Sigmoid colon (tissue), 4 donors: ENCODE results near the gene S100P.

Experiments
- EP300 ChIP-seq, 4 donors: sonication (generic); formaldehyde crosslinking; IDR thresholded peaks; one replicate each; pipeline ENCODE4 v1.6.1; 2017; ENCODE audit warnings: antibody characterized with exemption in 4 of 4
- TF ChIP-seq, protein P1 (sequence below), 4 experiments: fragments of 450-650 bp in 3 of 4; fragments of 200-600 bp in 1 of 4; IDR thresholded peaks; one replicate each; pipeline ENCODE4 v1.5.1; 2016 to 2019; ENCODE audit warnings: antibody characterized with exemption in 4 of 4, mild to moderate bottlenecking in 3 of 4, moderate library complexity in 2 of 4

DNA sequence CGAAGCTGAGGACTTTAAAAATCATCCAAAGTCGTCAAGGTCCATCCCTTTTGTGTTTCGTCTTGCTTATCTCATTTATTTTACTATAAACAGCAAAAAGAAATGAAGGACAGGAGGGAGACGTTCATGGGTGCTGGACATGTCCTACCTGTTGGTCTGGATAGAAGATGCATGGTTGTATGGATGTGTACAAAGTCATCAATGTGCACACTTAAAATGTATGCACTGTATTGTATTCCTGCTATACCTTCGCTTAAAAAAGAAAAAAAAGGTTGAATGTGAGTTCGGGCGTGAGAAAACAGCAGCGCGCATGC is 22.0 kb downstream of the S100P start:
- TF ChIP-seq, protein P1, sequence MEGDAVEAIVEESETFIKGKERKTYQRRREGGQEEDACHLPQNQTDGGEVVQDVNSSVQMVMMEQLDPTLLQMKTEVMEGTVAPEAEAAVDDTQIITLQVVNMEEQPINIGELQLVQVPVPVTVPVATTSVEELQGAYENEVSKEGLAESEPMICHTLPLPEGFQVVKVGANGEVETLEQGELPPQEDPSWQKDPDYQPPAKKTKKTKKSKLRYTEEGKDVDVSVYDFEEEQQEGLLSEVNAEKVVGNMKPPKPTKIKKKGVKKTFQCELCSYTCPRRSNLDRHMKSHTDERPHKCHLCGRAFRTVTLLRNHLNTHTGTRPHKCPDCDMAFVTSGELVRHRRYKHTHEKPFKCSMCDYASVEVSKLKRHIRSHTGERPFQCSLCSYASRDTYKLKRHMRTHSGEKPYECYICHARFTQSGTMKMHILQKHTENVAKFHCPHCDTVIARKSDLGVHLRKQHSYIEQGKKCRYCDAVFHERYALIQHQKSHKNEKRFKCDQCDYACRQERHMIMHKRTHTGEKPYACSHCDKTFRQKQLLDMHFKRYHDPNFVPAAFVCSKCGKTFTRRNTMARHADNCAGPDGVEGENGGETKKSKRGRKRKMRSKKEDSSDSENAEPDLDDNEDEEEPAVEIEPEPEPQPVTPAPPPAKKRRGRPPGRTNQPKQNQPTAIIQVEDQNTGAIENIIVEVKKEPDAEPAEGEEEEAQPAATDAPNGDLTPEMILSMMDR (IDR thresholded peaks at IDR 0.05) = no peak
- TF ChIP-seq EP300 (IDR thresholded peaks at IDR 0.05) = no peak
